PFSK-1 (cell line): ENCODE data around the gene DLGAP1.

Source experiments
- FOXP2 ChIP-seq: optimal IDR thresholded peaks from 2 replicates; pipeline ENCODE3; 2011; ENCODE audit warnings: borderline replicate concordance, control low read depth, inconsistent platforms; ENCODE audit not compliant: insufficient read depth; ENCODE audit errors: extremely low read length, extremely low read depth
- POLR2AphosphoS5 ChIP-seq: IDR thresholded peaks from 2 replicates; pipeline ENCODE4 v1.6.1; 2012; ENCODE audit warnings: low read depth, mild to moderate bottlenecking, control low read depth, low read length, moderate library complexity
- SIN3A ChIP-seq: IDR thresholded peaks from 2 replicates; pipeline ENCODE4 v1.6.1; 2012; ENCODE audit warnings: mild to moderate bottlenecking, low read length, moderate library complexity, borderline replicate concordance; ENCODE audit not compliant: insufficient read depth
- TAF1 ChIP-seq: IDR thresholded peaks from 2 replicates; pipeline ENCODE4 v1.6.1; 2012; ENCODE audit warnings: low read length, control low read depth, borderline replicate concordance; ENCODE audit not compliant: insufficient read depth
- TF ChIP-seq, protein P1 (sequence below), 2 experiments: IDR thresholded peaks; 2 replicates each; pipeline versions ENCODE4 v1.6.1 to v1.8.0; 2011 to 2012; ENCODE audit warnings: low read depth in 2 of 2, low read length in 2 of 2, control low read depth in 1 of 2, inconsistent platforms in 1 of 2, mild to moderate bottlenecking in 1 of 2, moderate library complexity in 1 of 2; ENCODE audit not compliant: insufficient read depth in 1 of 2

Gene DLGAP1

DNA sequence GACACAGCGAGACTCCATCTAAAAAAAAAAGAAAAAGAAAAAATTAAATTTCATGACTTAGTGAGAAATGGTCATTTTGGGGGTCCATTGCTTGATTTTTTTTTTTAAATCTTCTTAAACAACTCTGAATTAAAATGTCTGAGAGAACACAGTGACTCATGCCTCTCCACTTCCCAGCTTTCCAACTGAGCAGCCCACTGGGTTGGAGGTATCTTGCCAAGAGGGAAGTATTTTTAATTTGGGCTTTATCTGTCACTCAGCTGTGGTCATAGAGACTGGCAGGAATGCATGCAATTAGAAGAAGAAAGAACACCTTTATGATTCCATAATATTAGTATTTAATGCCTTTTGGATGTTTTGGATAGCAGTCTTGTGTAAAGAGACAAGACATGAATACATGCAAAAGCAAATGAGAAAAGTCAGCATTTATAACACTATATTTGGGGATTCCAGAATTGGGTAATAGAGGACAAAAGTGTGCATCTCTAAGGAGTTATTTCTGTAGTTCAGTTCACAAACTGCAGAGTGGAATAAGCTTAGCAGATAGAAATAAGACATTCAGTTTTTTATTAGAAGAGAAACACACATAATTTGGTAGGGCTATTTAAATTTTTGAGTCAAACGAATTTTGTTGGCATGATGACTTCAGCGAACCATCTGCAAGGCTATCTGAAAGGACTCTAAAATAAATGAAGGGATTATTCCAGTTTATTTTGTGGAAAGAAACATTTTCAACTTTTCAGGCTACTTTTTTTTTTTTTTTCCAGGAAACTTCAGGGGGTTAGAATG lies 750.4 kb downstream of the DLGAP1 start:
- TF ChIP-seq, protein P1, sequence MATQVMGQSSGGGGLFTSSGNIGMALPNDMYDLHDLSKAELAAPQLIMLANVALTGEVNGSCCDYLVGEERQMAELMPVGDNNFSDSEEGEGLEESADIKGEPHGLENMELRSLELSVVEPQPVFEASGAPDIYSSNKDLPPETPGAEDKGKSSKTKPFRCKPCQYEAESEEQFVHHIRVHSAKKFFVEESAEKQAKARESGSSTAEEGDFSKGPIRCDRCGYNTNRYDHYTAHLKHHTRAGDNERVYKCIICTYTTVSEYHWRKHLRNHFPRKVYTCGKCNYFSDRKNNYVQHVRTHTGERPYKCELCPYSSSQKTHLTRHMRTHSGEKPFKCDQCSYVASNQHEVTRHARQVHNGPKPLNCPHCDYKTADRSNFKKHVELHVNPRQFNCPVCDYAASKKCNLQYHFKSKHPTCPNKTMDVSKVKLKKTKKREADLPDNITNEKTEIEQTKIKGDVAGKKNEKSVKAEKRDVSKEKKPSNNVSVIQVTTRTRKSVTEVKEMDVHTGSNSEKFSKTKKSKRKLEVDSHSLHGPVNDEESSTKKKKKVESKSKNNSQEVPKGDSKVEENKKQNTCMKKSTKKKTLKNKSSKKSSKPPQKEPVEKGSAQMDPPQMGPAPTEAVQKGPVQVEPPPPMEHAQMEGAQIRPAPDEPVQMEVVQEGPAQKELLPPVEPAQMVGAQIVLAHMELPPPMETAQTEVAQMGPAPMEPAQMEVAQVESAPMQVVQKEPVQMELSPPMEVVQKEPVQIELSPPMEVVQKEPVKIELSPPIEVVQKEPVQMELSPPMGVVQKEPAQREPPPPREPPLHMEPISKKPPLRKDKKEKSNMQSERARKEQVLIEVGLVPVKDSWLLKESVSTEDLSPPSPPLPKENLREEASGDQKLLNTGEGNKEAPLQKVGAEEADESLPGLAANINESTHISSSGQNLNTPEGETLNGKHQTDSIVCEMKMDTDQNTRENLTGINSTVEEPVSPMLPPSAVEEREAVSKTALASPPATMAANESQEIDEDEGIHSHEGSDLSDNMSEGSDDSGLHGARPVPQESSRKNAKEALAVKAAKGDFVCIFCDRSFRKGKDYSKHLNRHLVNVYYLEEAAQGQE (IDR thresholded peaks at IDR 0.05; ENCODE audit: insufficient read depth in 1 of 2, low read depth in 2 of 2, low read length in 2 of 2), result no peak
- TF ChIP-seq SIN3A (no peak), FOXP2 (no peak), TAF1 (no peak), POLR2AphosphoS5 (no peak)

- TF ChIP-seq SIN3A (no peak), POLR2AphosphoS5 (no peak), TAF1 (no peak), FOXP2 (no peak)
- TF ChIP-seq, protein P1 (IDR thresholded peaks at IDR 0.05; ENCODE audit: insufficient read depth in 1 of 2, low read depth in 2 of 2, low read length in 2 of 2), result no peak
Measured at GRCh38 chr18:3703732-3704176, 751.4 kb downstream of the DLGAP1 start.

- TF ChIP-seq POLR2AphosphoS5 (no peak), SIN3A (no peak), TAF1 (no peak), FOXP2 (no peak)
- TF ChIP-seq, protein P1 (IDR thresholded peaks at IDR 0.05; ENCODE audit: insufficient read depth in 1 of 2, low read depth in 2 of 2, low read length in 2 of 2), result no peak
Measured at GRCh38 chr18:3693410-3693809, 761.7 kb downstream of the DLGAP1 start.

- TF ChIP-seq POLR2AphosphoS5, result no peak
- TF ChIP-seq FOXP2, result no peak
- no peak for TF ChIP-seq TAF1
- TF ChIP-seq, protein P1 (IDR thresholded peaks at IDR 0.05; ENCODE audit: insufficient read depth in 1 of 2, low read depth in 2 of 2, low read length in 2 of 2), result no peak
- TF ChIP-seq SIN3A, result no peak
Measured at GRCh38 chr18:3692691-3693090, 762.4 kb downstream of the DLGAP1 start.

DNA sequence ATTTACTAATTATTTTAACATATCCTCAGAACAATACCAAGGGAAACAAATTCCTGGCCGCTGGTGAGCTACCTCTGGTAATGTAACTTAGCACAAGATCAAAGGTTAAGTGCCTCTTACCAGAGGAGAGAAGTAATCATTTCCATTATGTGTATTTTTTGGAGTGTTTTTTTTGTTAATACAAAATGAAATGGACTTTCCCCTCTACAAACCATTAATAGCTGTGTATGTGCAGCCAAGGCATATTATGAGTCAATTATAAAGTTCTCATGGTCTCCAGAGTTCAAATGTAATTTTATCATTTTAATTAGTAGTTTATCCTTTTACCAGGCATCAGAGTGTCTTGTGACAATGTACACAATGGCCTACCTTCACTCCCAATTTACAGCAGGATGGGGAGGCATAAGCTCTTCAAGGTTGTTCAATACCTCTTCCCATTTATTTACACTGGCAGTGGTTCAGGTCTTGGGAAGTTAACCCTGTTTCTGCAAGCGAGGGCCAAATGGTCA lies 762.9 kb downstream of the DLGAP1 start:
- TF ChIP-seq POLR2AphosphoS5 (no peak), FOXP2 (no peak), SIN3A (no peak), TAF1 (no peak)
- TF ChIP-seq, protein P1 (IDR thresholded peaks at IDR 0.05; ENCODE audit: insufficient read depth in 1 of 2, low read depth in 2 of 2, low read length in 2 of 2), result no peak
